B cell (primary cell): Measurements from ENCODE around the gene DSN1. TPM values are rescaled to one million over a fixed set of nuclear protein-coding genes. Genes with fewer than 3 reads are reported as not detected.

Experiments used
- ATAC-seq: fragments of 200-7000 bp; cut with Tn5 transposase; one replicate; pipeline ENCODE4 v1.10.0; 2021; ENCODE audit warnings: low read depth, mild to moderate bottlenecking, moderate number of reproducible peaks, moderate library complexity
- CTCF ChIA-PET: fragments of 350-600 bp; sonication (Branson Sonifier 250); formaldehyde crosslinking; loops from one replicate; lab custom pipeline; 2021; ENCODE audit warnings: antibody characterized with exemption, inconsistent platforms; lab: Charles Lee
- POLR2A ChIA-PET: fragments of 350-600 bp; sonication (Branson Sonifier 250); formaldehyde crosslinking; loops from one replicate; lab custom pipeline; 2021; ENCODE audit warnings: antibody characterized with exemption; lab: Charles Lee
- DNase-seq: peaks from one replicate; pipeline ENCODE4 v3.0.0; 2013
- H2AFZ ChIP-seq: 2 replicates; pipeline ENCODE4 v1.6.1; 2012; ENCODE audit warnings: mild to moderate bottlenecking, low read depth, low read length; ENCODE audit not compliant: insufficient read depth, poor library complexity, severe bottlenecking
- H3K27ac ChIP-seq, 2 donors: 1 replicate in 1 of 2; 2 replicates in 1 of 2; pipeline ENCODE4 v1.5.1; 2012 to 2013; ENCODE audit warnings: low read length in 2 of 2, mild to moderate bottlenecking in 2 of 2, moderate library complexity in 1 of 2
- H3K27me3 ChIP-seq, 4 experiments: fragments of 200-600 bp in 1 of 4; sonication (generic) in 1 of 4; replicated peaks in 1 of 4; 1 replicate in 2 of 4; 2 replicates in 2 of 4; pipeline versions ENCODE4 v1.6.1 to v1.7.0; 2013 to 2016; ENCODE audit warnings: low read length in 3 of 4, mild to moderate bottlenecking in 2 of 4, mixed read lengths in 1 of 4, moderate library complexity in 1 of 4; ENCODE audit not compliant: insufficient read depth in 4 of 4, control insufficient read depth in 3 of 4; ENCODE audit errors: control extremely low read depth in 1 of 4
- H3K36me3 ChIP-seq, 2 experiments: replicated peaks in 1 of 2; 1 replicate in 1 of 2; 2 replicates in 1 of 2; pipeline versions ENCODE4 v1.6.1 to v1.7.1; 2013; ENCODE audit warnings: low read length in 1 of 2; ENCODE audit not compliant: insufficient read depth in 2 of 2, control insufficient read depth in 1 of 2; ENCODE audit errors: control extremely low read depth in 1 of 2, extremely low read depth in 1 of 2
- H3K4me1 ChIP-seq, 2 donors: fragments of 200-600 bp in 1 of 2; sonication (generic) in 1 of 2; 1 replicate in 1 of 2; 2 replicates in 1 of 2; pipeline versions ENCODE4 v1.5.1 to v1.6.1; 2013 to 2017; ENCODE audit warnings: low read length in 2 of 2; ENCODE audit not compliant: control insufficient read depth in 2 of 2, insufficient read depth in 2 of 2
- H3K4me2 ChIP-seq: replicated peaks from 2 replicates; pipeline ENCODE3; 2012; ENCODE audit warnings: mild to moderate bottlenecking, low read depth, low read length; ENCODE audit not compliant: poor library complexity, severe bottlenecking
- H3K4me3 ChIP-seq, 5 experiments: fragments of 200-600 bp in 1 of 5; sonication (generic) in 1 of 5; 1 replicate in 3 of 5; 2 replicates in 2 of 5; pipeline versions ENCODE4 v1.5.1 to v1.7.0; 2011 to 2016; ENCODE audit warnings: low read length in 4 of 5, mild to moderate bottlenecking in 4 of 5, low read depth in 2 of 5, control low read depth in 1 of 5, moderate library complexity in 1 of 5; ENCODE audit not compliant: insufficient read depth in 1 of 5; ENCODE audit errors: control extremely low read depth in 1 of 5, extremely low read depth in 1 of 5
- H3K79me2 ChIP-seq: fragments of 200-600 bp; sonication (generic); one replicate; pipeline ENCODE4 v1.6.0; 2016; ENCODE audit warnings: low read length; ENCODE audit not compliant: control insufficient read depth, insufficient read depth
- H3K9ac ChIP-seq: fragments of 200-600 bp; sonication (generic); 2 replicates; pipeline ENCODE4 v1.6.1; 2017; ENCODE audit warnings: mild to moderate bottlenecking, low read length, moderate library complexity
- H3K9me3 ChIP-seq, 3 donors: one replicate each; pipeline versions ENCODE4 v1.6.1 to v1.7.1; 2013; ENCODE audit warnings: low read length in 2 of 3; ENCODE audit not compliant: control insufficient read depth in 2 of 3, insufficient read depth in 1 of 3; ENCODE audit errors: control extremely low read depth in 1 of 3
- H4K20me1 ChIP-seq: 2 replicates; pipeline ENCODE4 v1.6.0; 2012; ENCODE audit warnings: mild to moderate bottlenecking, low read length; ENCODE audit not compliant: insufficient read depth, control insufficient read depth, poor library complexity, severe bottlenecking
- H3K27ac Mint-ChIP-seq: one replicate; pipeline ENCODE4 v1.8.0; 2021; ENCODE audit warnings: mixed read lengths
- H3K27me3 Mint-ChIP-seq: one replicate; pipeline ENCODE4 v1.8.0; 2021; ENCODE audit warnings: mixed read lengths
- H3K4me1 Mint-ChIP-seq: one replicate; pipeline ENCODE4 v1.8.0; 2021; ENCODE audit warnings: mixed read lengths
- H3K4me3 Mint-ChIP-seq: one replicate; pipeline ENCODE4 v1.8.0; 2021; ENCODE audit warnings: mixed read lengths
- H3K9me3 Mint-ChIP-seq: one replicate; pipeline ENCODE4 v1.8.0; 2022; ENCODE audit warnings: mixed read lengths; ENCODE audit not compliant: insufficient read depth
- CTCF ChIP-seq: fragments of 200-600 bp; IDR thresholded peaks from one replicate; pipeline ENCODE4 v1.8.0; 2022; ENCODE audit warnings: antibody characterized with exemption, mild to moderate bottlenecking
- EZH2 ChIP-seq: IDR thresholded peaks from 2 replicates; pipeline ENCODE4 v1.6.1; 2012; ENCODE audit warnings: borderline replicate concordance, low read depth, mild to moderate bottlenecking, moderate library complexity, low read length; ENCODE audit not compliant: insufficient read depth, poor library complexity, severe bottlenecking
- WGBS: methylation state at CpG from one replicate; pipeline ENCODE4 v1.1.5; 2013; ENCODE audit warnings: missing lambda C conversion rate; ENCODE audit not compliant: insufficient coverage; 5-methylcytosine and 5-hydroxymethylcytosine counted together
- intact Hi-C: fragments of 100-400 bp; cut with micrococcal nuclease; formaldehyde crosslinking; loops from one replicate; pipeline ENCODE4 v1.10.0; 2022
- polyA plus RNA-seq: library from polyadenylated mRNA; depleted of rRNA; stranded (reverse); fragments of >200 nt; gene quantifications from 2 replicates; pipeline ENCODE4 v1.2.3, GENCODE V29; 2012
- total RNA-seq, 2 donors: library from RNA; stranded (reverse); fragments of 120-200 nt in 1 of 2; gene quantifications; 1 replicate in 1 of 2; 2 replicates in 1 of 2; pipeline versions ENCODE4 v1.2.3 to v1.2.4, GENCODE V29; 2013 to 2022

The DSN1 gene
- total and polyA plus RNA-seq, 2 donors (not counting 1 experiment from before 2014, with no cell fraction given): 13.2 to 17.1 TPM

- peak overlapping the region in 1 of 2 donors; percentile 17 for H3K27ac ChIP-seq
- H3K79me2 ChIP-seq: no peaks in the 10 kb centered on the region
- H3K9ac ChIP-seq: no peak overlapping the region
- no peak for TF ChIP-seq CTCF
- no peak for TF ChIP-seq EZH2
- no peaks in the 10 kb centered on the region for H3K9me3 ChIP-seq
- DNase-seq (no peak), ATAC-seq (no peak)
- no peak overlapping the region for H2AFZ ChIP-seq
- CTCF ChIA-PET: interaction anchor here (1.1 to 1.8 kb wide), 2 partner anchors 11 to 44 kb away, joined by 3 to 7 read pairs; a partner anchor contains a TSS
- H3K36me3 ChIP-seq: peaks cover 0 to 18% of the 10 kb centered on the region in 2 experiments
- H4K20me1 ChIP-seq: no peaks in the 10 kb centered on the region
- no peak overlapping the region for H3K4me2 ChIP-seq
- H3K4me3 Mint-ChIP-seq: no peak overlapping the region
- H3K27me3 Mint-ChIP-seq: no peaks in the 10 kb centered on the region
- no peaks in the 10 kb centered on the region for H3K27me3 ChIP-seq
- H3K27ac Mint-ChIP-seq: peak overlapping the region; percentile 32
- H3K9me3 Mint-ChIP-seq: no peaks in the 10 kb centered on the region
- H3K4me1 ChIP-seq: no peaks in the 10 kb centered on the region
- WGBS: 87% methylated on average over 5 of the region's 5 CpGs
- POLR2A ChIA-PET: no interaction called here
- no peak overlapping the region for H3K4me3 ChIP-seq
- intact Hi-C loops: no loop called here
- H3K4me1 Mint-ChIP-seq: no peaks in the 10 kb centered on the region
Observed at GRCh38 chr20:36819659-36820058, 46.1 kb upstream of the DSN1 start.

GRCh38 chr20:36818861-36819260, 45.3 kb upstream of the DSN1 start:
- Histone ChIP-seq H3K4me1 (no peaks in the 10 kb centered on the region), H3K79me2 (no peaks in the 10 kb centered on the region), H3K9ac (no peak overlapping the region), H3K36me3 (peaks cover 0 to 19% of the 10 kb centered on the region in 2 experiments), H3K27ac (no peak overlapping the region), H3K27me3 (no peaks in the 10 kb centered on the region), H3K4me3 (no peak overlapping the region), H2AFZ (no peak overlapping the region), H3K4me2 (no peak overlapping the region), H3K9me3 (no peaks in the 10 kb centered on the region), H4K20me1 (no peaks in the 10 kb centered on the region)
- intact Hi-C loops: no loop called here
- H3K27me3 Mint-ChIP-seq: no peaks in the 10 kb centered on the region
- POLR2A ChIA-PET: no interaction called here
- no CpG with 5 or more reads among the region's 4 CpGs for WGBS
- no peak overlapping the region for H3K4me3 Mint-ChIP-seq
- ATAC-seq (no peak), DNase-seq (no peak)
- H3K9me3 Mint-ChIP-seq: no peaks in the 10 kb centered on the region
- peaks cover 1% of the 10 kb centered on the region for H3K4me1 Mint-ChIP-seq
- TF ChIP-seq EZH2 (no peak), CTCF (no peak)
- H3K27ac Mint-ChIP-seq: no peak overlapping the region
- CTCF ChIA-PET: interaction anchor here (1.8 kb wide), 1 partner anchor 10 kb away, joined by 7 read pairs; no protein-coding TSS in a partner anchor
